Right ventricle myocardium inferior (tissue), 1 donor: ENCODE measurements around the gene KCTD1. TPM values are rescaled to one million over a fixed set of nuclear protein-coding genes. Genes with fewer than 3 reads are reported as not detected.

ENCODE experiments used
- ATAC-seq: fragments of 200-7000 bp; cut with Tn5 transposase; one replicate; pipeline ENCODE4 v1.9.1; 2020; ENCODE audit warnings: mild to moderate bottlenecking, moderate library complexity
- DNase-seq: peaks from one replicate; pipeline ENCODE4 v3.0.0; 2021; ENCODE audit errors: missing footprints
- intact Hi-C: fragments of 100-400 bp; cut with DNase I; formaldehyde crosslinking; loops from one replicate; pipeline ENCODE4 v1.11.0; 2022
- microRNA-seq: library from miRNA; unstranded; fragments of <30 nt; microRNA quantifications from one replicate; pipeline ENCODE4 v1.2.0, GENCODE V29; 2020
- total RNA-seq: library from RNA; stranded (reverse); fragmentation: NEBNext Ultra II Directional; extraction: Animal tissue kit (Norgen Biotek cat#: 25700); gene quantifications from one replicate; pipeline ENCODE4 v1.2.1, GENCODE V29; 2021
- donor health status: DM: no; HTN: yes; CAD: no; lungs with severe emphysema.

KCTD1 gene
- total RNA-seq, 1 donor from 2014 or later = 15.4 TPM

- no peak for DNase-seq
- ATAC-seq = no peak
- intact Hi-C loops = no loop called here
Measured at GRCh38 chr18:26418225-26418624, 130.1 kb downstream of the KCTD1 start.

GRCh38 chr18:26417190-26417589 lies 131.2 kb downstream of the KCTD1 start:
- ATAC-seq = no peak
- intact Hi-C loops = no loop called here
- DNase-seq = no peak

GRCh38 chr18:26416652-26417150 lies 131.7 kb downstream of the KCTD1 start:
- ATAC-seq = no peak
- no peak for DNase-seq
- intact Hi-C loops = no loop called here

GRCh38 chr18:26415631-26416030 lies 132.7 kb downstream of the KCTD1 start:
- intact Hi-C loops = no loop called here
- ATAC-seq (no peak), DNase-seq (no peak)

- DNase-seq (no peak), ATAC-seq (no peak)
- intact Hi-C loops = no loop called here
Measured at GRCh38 chr18:26414901-26415440, 133.4 kb downstream of the KCTD1 start.

- intact Hi-C loops = loop anchor here (5.0 to 10.0 kb wide), 3 partner anchors 213 to 363 kb away; no protein-coding TSS in a partner anchor
- ATAC-seq (no peak), DNase-seq (no peak)
Measured at GRCh38 chr18:26409091-26409490, 139.3 kb downstream of the KCTD1 start.

- ATAC-seq = no peak
- intact Hi-C loops = loop anchor here (5.0 to 10.0 kb wide), 3 partner anchors 214 to 364 kb away; no protein-coding TSS in a partner anchor
- DNase-seq = no peak
Measured at GRCh38 chr18:26407736-26408601, 140.4 kb downstream of the KCTD1 start.

GRCh38 chr18:26406854-26407517 lies 141.4 kb downstream of the KCTD1 start:
- intact Hi-C loops = loop anchor here (5.0 to 10.0 kb wide), 3 partner anchors 215 to 365 kb away; no protein-coding TSS in a partner anchor
- ATAC-seq = no peak
- DNase-seq = no peak

GRCh38 chr18:26406324-26406723 lies 142.0 kb downstream of the KCTD1 start:
- intact Hi-C loops = loop anchor here (5.0 to 10.0 kb wide), 3 partner anchors 216 to 366 kb away; no protein-coding TSS in a partner anchor
- no peak for DNase-seq
- no peak for ATAC-seq

GRCh38 chr18:26405190-26405801 lies 143.1 kb downstream of the KCTD1 start:
- ATAC-seq (peak; percentile 86), DNase-seq (no peak)
- intact Hi-C loops = loop anchor here (5.0 to 10.0 kb wide), 3 partner anchors 217 to 367 kb away; no protein-coding TSS in a partner anchor

Small RNAs within 50 kb of the gene (microRNA-seq; reads per million reads assigned to microRNA genes)
- gene MIR8057 = not detected
